Spleen (tissue), 11 donors: Measurements from ENCODE around the gene SLC46A1. TPM values are rescaled to one million over a fixed set of nuclear protein-coding genes. Genes with fewer than 3 reads are reported as not detected.
A peak's percentile ranks its signal among the peaks of the same experiment; 100 is the strongest.

ENCODE experiments used
- DNase-seq: peaks from one replicate; pipeline ENCODE4 v3.0.0-alpha.2; 2020
- H3K27ac ChIP-seq, 8 donors: fragments of 200-600 bp; sonication (generic) in 7 of 8; 1 replicate in 4 of 8; 2 replicates in 4 of 8; pipeline versions ENCODE4 v1.5.0 to v1.8.0; 2016 to 2021; ENCODE audit warnings: inconsistent platforms in 4 of 8, mild to moderate bottlenecking in 4 of 8, moderate library complexity in 1 of 8
- H3K27me3 ChIP-seq, 7 donors: fragments of 200-600 bp; sonication (generic) in 6 of 7; replicated peaks in 1 of 7; 1 replicate in 4 of 7; 2 replicates in 3 of 7; pipeline versions ENCODE4 v1.5.0 to v1.8.0; 2016 to 2021; ENCODE audit warnings: inconsistent platforms in 3 of 7, mild to moderate bottlenecking in 1 of 7
- H3K36me3 ChIP-seq, 6 donors: fragments of 200-600 bp; sonication (generic) in 5 of 6; 1 replicate in 4 of 6; 2 replicates in 2 of 6; pipeline versions ENCODE4 v1.5.0 to v1.8.0; 2016 to 2021; ENCODE audit warnings: inconsistent platforms in 2 of 6
- H3K4me1 ChIP-seq, 6 donors: fragments of 200-600 bp; sonication (generic) in 5 of 6; 1 replicate in 3 of 6; 2 replicates in 3 of 6; pipeline versions ENCODE4 v1.5.0 to v1.8.0; 2016 to 2021; ENCODE audit warnings: inconsistent platforms in 3 of 6
- H3K4me3 ChIP-seq, 8 donors: fragments of 200-600 bp; sonication (generic) in 7 of 8; 1 replicate in 4 of 8; 2 replicates in 4 of 8; pipeline versions ENCODE4 v1.5.0 to v1.8.0; 2016 to 2021; ENCODE audit warnings: inconsistent platforms in 4 of 8, mild to moderate bottlenecking in 4 of 8, moderate library complexity in 2 of 8
- H3K9me3 ChIP-seq, 8 donors: fragments of 200-600 bp; sonication (generic) in 7 of 8; 1 replicate in 4 of 8; 2 replicates in 4 of 8; pipeline versions ENCODE4 v1.5.0 to v1.8.0; 2016 to 2021; ENCODE audit warnings: inconsistent platforms in 4 of 8
- CTCF ChIP-seq, 11 experiments: fragments of 200-600 bp in 7 of 11; fragments of 450-650 bp in 4 of 11; sonication (generic) in 4 of 11; IDR thresholded peaks in 8 of 11; conservative IDR thresholded peaks in 3 of 11; 1 replicate in 7 of 11; 2 replicates in 4 of 11; pipeline versions ENCODE4 v1.4.0 to v1.8.0; 2016 to 2021; ENCODE audit warnings: antibody characterized with exemption in 11 of 11, inconsistent platforms in 4 of 11, mild to moderate bottlenecking in 1 of 11
- POLR2A ChIP-seq, 3 donors: fragments of 450-650 bp; IDR thresholded peaks; one replicate each; pipeline ENCODE4 v1.5.1; 2017; ENCODE audit warnings: antibody characterized with exemption in 3 of 3, mild to moderate bottlenecking in 1 of 3
- POLR2AphosphoS5 ChIP-seq, 3 donors: sonication (generic); formaldehyde crosslinking; IDR thresholded peaks; one replicate each; pipeline ENCODE4 v1.5.1; 2017; ENCODE audit warnings: antibody characterized with exemption in 3 of 3
- WGBS, 5 donors: extraction: QIAGEN DNeasy Blood & Tissue Kit in 3 of 5; methylation state at CpG; one replicate each; pipeline versions ENCODE4 v1.1.5 to v1.1.7; 2013 to 2018; 5-methylcytosine and 5-hydroxymethylcytosine counted together
- intact Hi-C: fragments of 100-400 bp; cut with DNase I; formaldehyde crosslinking; loops from one replicate; pipeline ENCODE4 v1.15.0; 2023; ENCODE audit warnings: low total_unique reads
- microRNA-seq, 3 donors: library from miRNA; unstranded; fragments of <30 nt; microRNA quantifications; one replicate each; pipeline versions ENCODE4 to v1.1.0, GENCODE V29; 2019 to 2020
- polyA plus RNA-seq, 3 donors: library from polyadenylated mRNA; stranded (reverse); fragments of 200-250 nt; gene quantifications; one replicate each; pipeline ENCODE4 v1.2.1, GENCODE V29; 2013
- total RNA-seq, 7 donors: library from RNA; depleted of rRNA in 3 of 7; stranded (reverse); fragments of >200 nt in 3 of 7; fragmentation: NEBNext Ultra II Directional in 4 of 7; extraction: Animal tissue kit (Norgen Biotek cat#: 25700) in 4 of 7; gene quantifications; one replicate each; pipeline versions ENCODE4 v1.1.0 to v1.2.1, GENCODE V29; 2016 to 2021
- donor health status: healthy with polysubstance abuse.
- donor health status: DM: no; HTN: no; CAD: no; lungs with moderate emphysema.
- donor health status: DM: no; HTN: no; CAD: no.
- donor health status: Bipolar disorder and iron deficiency.
- donor health status: healthy.
- donor health status: DM: no; HTN: no; CAD: no.
- donor health status: DM: yes; HTN: yes; CAD: no.

The SLC46A1 gene
- total and polyA plus RNA-seq, 10 donors = 2.1 to 28.9 (median 20.6) TPM

- intact Hi-C loops = no loop called here
- H3K4me1 ChIP-seq = peaks cover 0 to 86% (median 48%) of the 10 kb centered on the region in 6 donors
- TF ChIP-seq CTCF (IDR thresholded peaks at IDR 0.05 in 8 of 11, conservative IDR thresholded peaks at IDR 0.05 in 3 of 11) = no peak
- TF ChIP-seq POLR2AphosphoS5 (IDR thresholded peaks at IDR 0.05) = peak; percentile 60 to 78 (median 69)
- TF ChIP-seq POLR2A (IDR thresholded peaks at IDR 0.05) = no peak
- H3K9me3 ChIP-seq = no peaks in the 10 kb centered on the region
- H3K4me3 ChIP-seq = no peak overlapping the region
- 73 to 85% (median 77%) methylated on average over 9 to 13 of the region's 13 CpGs for whole genome bisulfite sequencing, 5 donors
- H3K36me3 ChIP-seq = peaks cover 11 to 100% (median 95%) of the 10 kb centered on the region in 6 donors
- peak overlapping the region in 7 of 8 donors; percentile 66 to 98 (median 84) for H3K27ac ChIP-seq
- DNase-seq = no peak
- H3K27me3 ChIP-seq = no peaks in the 10 kb centered on the region
Observed at GRCh38 chr17:28345419-28346198, 60.4 kb downstream of the SLC46A1 start.

Small RNA genes within 50 kb of the gene (microRNA-seq; reads per million reads assigned to microRNA genes)
- 0.85 to 4.0 (median 2.1) reads per million in 3 donors for gene MIR4723

Other genes with a start within 250 kb of the SLC46A1 start
- 1 to 10 TPM; 3.1 to 7.3 (median 5.8) TPM for gene TMEM97, start 87.0 kb downstream of the SLC46A1 start, total RNA-seq
- gene TMEM97, start 87.0 kb downstream of the SLC46A1 start, polyA plus RNA-seq = 1 to 10 TPM; 1.5 to 3.2 (median 2.0) TPM
- gene IFT20, start 70.7 kb downstream of the SLC46A1 start, total RNA-seq = 10 to 100 TPM; 28.4 to 52.2 (median 31.1) TPM
- 10 to 100 TPM; 46.8 to 52.8 (median 52.1) TPM for gene IFT20, start 70.7 kb downstream of the SLC46A1 start, polyA plus RNA-seq
- 100 to 1,000 TPM in 4 of 7 donors, 10 to 100 TPM in 3; 83.8 to 154 (median 108) TPM for gene TNFAIP1, start 70.5 kb downstream of the SLC46A1 start, total RNA-seq
- 10 to 100 TPM; 15.2 to 34.2 (median 16.3) TPM for gene TNFAIP1, start 70.5 kb downstream of the SLC46A1 start, polyA plus RNA-seq
- gene POLDIP2, start 48.7 kb downstream of the SLC46A1 start, total RNA-seq = 10 to 100 TPM; 45.6 to 62.6 (median 49.0) TPM
- gene POLDIP2, start 48.7 kb downstream of the SLC46A1 start, polyA plus RNA-seq = 10 to 100 TPM; 27.8 to 47.1 (median 38.7) TPM
- not detected for gene SEBOX, start 41.0 kb downstream of the SLC46A1 start, total RNA-seq
- not detected for gene SEBOX, start 41.0 kb downstream of the SLC46A1 start, polyA plus RNA-seq
- 1 to 10 TPM in 4 of 7 donors, under 1 TPM in 3; 0.84 to 4.0 (median 1.7) TPM for gene VTN, start 35.9 kb downstream of the SLC46A1 start, total RNA-seq
- 1 to 10 TPM; 1.2 to 1.8 (median 1.4) TPM for gene VTN, start 35.9 kb downstream of the SLC46A1 start, polyA plus RNA-seq
- gene SARM1, start 34.5 kb downstream of the SLC46A1 start, total RNA-seq = 10 to 100 TPM; 25.9 to 48.7 (median 39.9) TPM
- gene SARM1, start 34.5 kb downstream of the SLC46A1 start, polyA plus RNA-seq = 10 to 100 TPM in 1 of 3 donors, 1 to 10 TPM in 2; 4.7 to 17.1 (median 6.3) TPM
- gene SLC13A2, start 67.4 kb upstream of the SLC46A1 start, total RNA-seq = not detected
- under 1 TPM in 1 of 3 donors, not detected in 2; 0.03 TPM for gene SLC13A2, start 67.4 kb upstream of the SLC46A1 start, polyA plus RNA-seq
- not detected for gene FOXN1, start 100.1 kb upstream of the SLC46A1 start, total RNA-seq
- gene FOXN1, start 100.1 kb upstream of the SLC46A1 start, polyA plus RNA-seq = not detected
- gene UNC119, start 146.4 kb upstream of the SLC46A1 start, total RNA-seq = 10 to 100 TPM; 41.5 to 76.0 (median 65.7) TPM
- gene UNC119, start 146.4 kb upstream of the SLC46A1 start, polyA plus RNA-seq = 10 to 100 TPM; 52.9 to 68.6 (median 59.1) TPM
- 10 to 100 TPM; 43.7 to 77.6 (median 56.4) TPM for gene PIGS, start 165.3 kb upstream of the SLC46A1 start, total RNA-seq
- 10 to 100 TPM; 13.3 to 21.4 (median 17.6) TPM for gene PIGS, start 165.3 kb upstream of the SLC46A1 start, polyA plus RNA-seq
- 10 to 100 TPM; 18.1 to 64.4 (median 40.3) TPM for gene ALDOC, start 170.7 kb upstream of the SLC46A1 start, total RNA-seq
- 10 to 100 TPM; 16.9 to 24.8 (median 19.1) TPM for gene ALDOC, start 170.7 kb upstream of the SLC46A1 start, polyA plus RNA-seq
- gene SPAG5, start 192.8 kb upstream of the SLC46A1 start, total RNA-seq = 10 to 100 TPM in 5 of 7 donors, 1 to 10 TPM in 2; 6.2 to 19.7 (median 14.3) TPM
- gene SPAG5, start 192.8 kb upstream of the SLC46A1 start, polyA plus RNA-seq = 10 to 100 TPM in 2 of 3 donors, 1 to 10 TPM in 1; 9.6 to 18.0 (median 14.9) TPM
- 10 to 100 TPM; 11.6 to 30.9 (median 19.3) TPM for gene RSKR, start 208.0 kb upstream of the SLC46A1 start, total RNA-seq
- gene RSKR, start 208.0 kb upstream of the SLC46A1 start, polyA plus RNA-seq = 1 to 10 TPM; 2.1 to 4.5 (median 2.8) TPM
- gene BLTP2, start 238.9 kb upstream of the SLC46A1 start, total RNA-seq = 100 to 1,000 TPM; 143 to 193 (median 149) TPM
- 10 to 100 TPM; 11.8 to 25.2 (median 14.6) TPM for gene BLTP2, start 238.9 kb upstream of the SLC46A1 start, polyA plus RNA-seq